ENCODE results near the gene TSNAX.

TSNAX gene

DNA sequence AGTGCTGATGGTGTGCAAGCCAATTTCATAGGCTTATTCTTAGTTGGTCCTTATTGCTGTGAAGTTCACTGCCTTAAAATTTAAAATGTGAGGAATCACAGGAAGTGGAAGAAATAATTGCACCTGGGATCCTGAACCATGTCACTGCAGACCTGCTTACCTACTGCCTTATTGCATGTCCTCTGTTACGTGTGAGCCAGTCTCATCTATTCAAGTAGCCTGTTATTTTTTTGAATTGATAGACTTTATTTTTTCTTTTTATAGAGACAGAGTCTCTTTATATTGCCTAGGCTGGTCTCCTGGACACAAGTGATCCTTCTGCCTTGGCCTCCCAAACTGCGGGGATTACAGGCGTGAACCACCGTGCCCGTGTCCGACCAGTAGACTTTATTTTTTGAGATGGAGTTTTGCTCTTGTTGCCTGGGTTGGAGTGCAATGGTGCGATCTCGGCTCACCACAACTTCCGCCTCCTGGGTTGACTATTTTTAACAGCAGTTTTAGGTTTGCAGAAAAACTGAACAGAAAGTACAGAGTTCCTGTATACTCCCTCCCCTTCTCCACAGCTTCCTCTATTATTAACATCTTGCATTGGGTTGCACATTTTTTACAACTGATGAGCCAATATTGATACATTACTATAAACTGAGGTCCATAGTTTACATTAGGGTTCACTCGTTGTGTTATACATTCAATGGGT lies 84.1 kb downstream of the TSNAX start:
- Mint-ChIP-seq H3K9me3 (ENCODE audit: low read depth) (peaks cover 7% of the 10 kb centered on the region), H3K4me1 (ENCODE audit: low read depth) (peaks cover 52% of the 10 kb centered on the region), H3K36me3 (peaks cover 10% of the 10 kb centered on the region), H3K27me3 (no peaks in the 10 kb centered on the region), H3K4me3 (peak overlapping the region; percentile 84), H3K27ac (peak overlapping the region; percentile 92)

DNA sequence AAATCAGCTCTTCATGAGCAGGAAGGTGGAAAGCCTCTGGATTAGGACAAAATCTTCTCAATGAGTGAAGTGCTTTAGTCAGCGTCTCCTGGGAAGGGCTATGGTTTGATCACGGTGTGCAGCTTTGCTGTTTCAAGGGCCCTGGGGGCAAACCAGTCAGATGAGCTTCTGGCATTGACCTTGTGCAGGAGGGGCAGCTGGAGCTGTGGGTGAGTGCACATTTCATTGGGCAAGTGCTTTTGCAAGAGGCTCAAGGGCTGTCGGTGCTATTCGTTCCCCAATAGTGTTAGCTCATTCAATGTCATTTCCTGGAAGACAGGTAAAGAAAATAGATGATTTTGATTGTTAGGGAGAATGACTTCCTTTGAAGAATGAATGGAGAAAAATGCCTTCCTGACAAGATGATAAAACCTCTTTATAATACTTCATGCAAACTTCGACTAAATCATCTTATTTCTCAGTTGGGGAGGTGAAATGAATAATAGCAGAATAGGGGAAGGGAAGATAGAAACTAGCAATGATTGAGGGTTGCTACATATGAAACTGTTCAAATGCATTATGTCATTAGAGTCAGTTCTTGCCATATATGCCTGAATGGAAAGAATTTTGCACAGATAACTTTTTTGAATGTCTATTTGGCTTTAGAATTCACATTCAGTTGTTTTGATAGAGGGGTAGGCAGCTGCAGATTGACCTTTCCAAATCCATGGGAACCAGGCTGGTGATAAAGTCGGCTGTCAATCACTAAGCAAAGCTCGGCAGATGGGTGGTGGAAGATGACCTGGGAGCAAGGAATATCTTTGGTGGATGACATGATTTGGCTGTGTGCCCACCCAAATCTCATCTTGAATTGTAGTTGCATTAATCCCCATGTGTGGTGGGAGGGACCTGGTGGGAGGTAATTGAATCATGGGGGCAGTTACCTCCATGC lies 85.2 kb downstream of the TSNAX start:
- H3K27me3 Mint-ChIP-seq: no peaks in the 10 kb centered on the region
- H3K27ac Mint-ChIP-seq: peak overlapping the region; percentile 92
- peaks cover 10% of the 10 kb centered on the region for H3K36me3 Mint-ChIP-seq
- H3K4me1 Mint-ChIP-seq (ENCODE audit: low read depth): peaks cover 55% of the 10 kb centered on the region
- peak overlapping the region; percentile 84 for H3K4me3 Mint-ChIP-seq
- H3K9me3 Mint-ChIP-seq (ENCODE audit: low read depth): peaks cover 7% of the 10 kb centered on the region

All from activated naive CD8-positive, alpha-beta T cell (primary cell).